Heart left ventricle (tissue), 16 donors: ENCODE measurements around the gene CBLB. TPM values are rescaled to one million over a fixed set of nuclear protein-coding genes. Genes with fewer than 3 reads are reported as not detected.

Experiments
- ATAC-seq, 4 donors: fragments of 200-7000 bp; cut with Tn5 transposase; one replicate each; pipeline ENCODE4 v1.9.1; 2020 to 2022; ENCODE audit warnings: moderate library complexity in 4 of 4, mild to moderate bottlenecking in 3 of 4, moderate number of reproducible peaks in 1 of 4
- DNase-seq, 5 donors: peaks; one replicate each; pipeline ENCODE4 v3.0.0-alpha.2; 2020
- H3K27ac ChIP-seq, 12 donors: fragments of 200-600 bp; sonication (generic) in 4 of 12; one replicate each; pipeline versions ENCODE4 v1.5.0 to v1.8.0; 2016 to 2022; ENCODE audit warnings: mild to moderate bottlenecking in 2 of 12
- H3K27me3 ChIP-seq, 9 donors: fragments of 200-600 bp; sonication (generic) in 2 of 9; one replicate each; pipeline versions ENCODE4 v1.5.1 to v1.8.0; 2016 to 2022; ENCODE audit warnings: mild to moderate bottlenecking in 3 of 9
- H3K36me3 ChIP-seq, 9 donors: fragments of 200-600 bp; sonication (generic) in 2 of 9; one replicate each; pipeline versions ENCODE4 v1.5.0 to v1.8.0; 2018 to 2022; ENCODE audit warnings: mild to moderate bottlenecking in 2 of 9
- H3K4me1 ChIP-seq, 12 donors: fragments of 200-600 bp; sonication (generic) in 4 of 12; one replicate each; pipeline versions ENCODE4 v1.5.0 to v1.8.0; 2016 to 2022; ENCODE audit warnings: mild to moderate bottlenecking in 3 of 12
- H3K4me3 ChIP-seq, 12 donors: fragments of 200-600 bp; sonication (generic) in 4 of 12; one replicate each; pipeline versions ENCODE4 v1.5.0 to v1.8.0; 2017 to 2022; ENCODE audit warnings: mild to moderate bottlenecking in 9 of 12, moderate library complexity in 4 of 12
- H3K9me3 ChIP-seq, 12 donors: fragments of 200-600 bp; sonication (generic) in 4 of 12; one replicate each; pipeline versions ENCODE4 v1.5.0 to v1.8.0; 2016 to 2022; ENCODE audit warnings: mild to moderate bottlenecking in 1 of 12
- POLR2A ChIP-seq, 2 donors: fragments of 450-650 bp; IDR thresholded peaks; one replicate each; pipeline ENCODE4 v1.6.1; 2017; ENCODE audit warnings: antibody characterized with exemption in 2 of 2, mild to moderate bottlenecking in 2 of 2, moderate library complexity in 2 of 2
- WGBS, 4 donors: extraction: QIAGEN DNeasy Blood & Tissue Kit in 2 of 4; methylation state at CpG; one replicate each; pipeline versions ENCODE4 v1.1.5 to v1.1.7; 2013 to 2018; 5-methylcytosine and 5-hydroxymethylcytosine counted together
- intact Hi-C, 10 donors: fragments of 100-400 bp; cut with DNase I; formaldehyde crosslinking; loops; one replicate each; pipeline versions ENCODE4 v1.11.1 to v1.14.2; 2022
- polyA plus RNA-seq, 2 donors: library from polyadenylated mRNA; stranded (reverse); fragments of 200-250 nt; gene quantifications; one replicate each; pipeline ENCODE4 v1.2.3, GENCODE V29; 2013
- total RNA-seq, 9 donors: library from RNA; depleted of rRNA in 2 of 9; stranded (reverse); fragments of >200 nt in 2 of 9; fragmentation: NEBNext Ultra II Directional in 3 of 9; extraction: Animal tissue kit (Norgen Biotek cat#: 25700) in 3 of 9; gene quantifications; one replicate each; pipeline versions ENCODE4 v1.1.0 to v1.2.4, GENCODE V29; 2016 to 2023
- TF ChIP-seq, protein P1 (sequence below), 12 donors: fragments of 200-600 bp; sonication (generic) in 4 of 12; IDR thresholded peaks; one replicate each; pipeline versions ENCODE4 v1.5.0 to v1.8.0; 2018 to 2022; ENCODE audit warnings: antibody characterized with exemption in 12 of 12, mild to moderate bottlenecking in 5 of 12
- donor health status: ischemic (EF 13 %, LVEDD 7.1; RV severe dilation, severe dysfunction).
- donor health status: healthy with polysubstance abuse.
- donor health status: DM: no; HTN: yes; CAD: no.
- donor health status: DM: no; HTN: no; CAD: no.
- donor health status: ischemic (EF 25% LVEDD 6.9; RV normal size, moderate dysfunction).
- donor health status: ischemic (EF 25% LVEDD 5.7; RV mildly dilated, moderate dysfunction).
- donor health status: healthy.
- donor health status: DM: yes; HTN: yes; CAD: no.
- donor health status: ischemic (EF 35%, LVEDD 5.7; RV mildly dilated, moderate dysfunction).
- donor health status: nonischemic (EF 11% LVEDD 7.7; RV severe dilation, severe dysfunction).
- donor health status: DM: yes; HTN: yes; CAD: no.
- donor health status: PGD.
- donor health status: ischemic (EF 29% LVEDD 5.4; RV normal size, mild dysfunction).
- donor health status: nonischemic (EF 23%, LVEDD 6.1; RV moderate dilation, normal function).

CBLB gene
- total and polyA plus RNA-seq, 11 donors = 18.6 to 74.4 (median 42.3) TPM

DNA sequence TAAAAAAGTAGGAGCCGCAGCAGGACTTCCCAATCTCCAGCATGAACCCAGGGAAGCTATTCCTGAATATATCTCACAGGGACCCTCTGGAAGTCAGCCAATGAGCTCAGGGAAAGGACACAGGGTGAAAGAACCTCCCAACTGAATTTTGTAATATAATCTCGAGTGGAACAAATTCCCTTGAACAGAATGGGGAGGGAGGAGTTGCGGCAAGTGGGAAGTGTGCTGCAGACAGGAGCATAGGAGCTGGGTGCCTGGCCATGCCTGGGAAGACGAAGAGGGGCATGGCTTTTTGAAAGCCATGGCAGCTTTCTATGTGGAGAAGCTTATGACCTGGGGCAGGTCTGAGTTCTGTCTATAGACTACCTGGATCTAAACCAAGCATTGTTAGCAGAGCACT lies 98.4 kb downstream of the CBLB start:
- Histone ChIP-seq H3K27me3 (no peaks in the 10 kb centered on the region), H3K36me3 (peaks cover 0 to 2% (median 0%) of the 10 kb centered on the region in 9 donors), H3K4me3 (no peak overlapping the region), H3K4me1 (peaks cover 0 to 51% (median 22%) of the 10 kb centered on the region in 12 donors), H3K27ac (peak overlapping the region in 1 of 12 donors; percentile 3), H3K9me3 (no peaks in the 10 kb centered on the region)
- TF ChIP-seq, protein P1, sequence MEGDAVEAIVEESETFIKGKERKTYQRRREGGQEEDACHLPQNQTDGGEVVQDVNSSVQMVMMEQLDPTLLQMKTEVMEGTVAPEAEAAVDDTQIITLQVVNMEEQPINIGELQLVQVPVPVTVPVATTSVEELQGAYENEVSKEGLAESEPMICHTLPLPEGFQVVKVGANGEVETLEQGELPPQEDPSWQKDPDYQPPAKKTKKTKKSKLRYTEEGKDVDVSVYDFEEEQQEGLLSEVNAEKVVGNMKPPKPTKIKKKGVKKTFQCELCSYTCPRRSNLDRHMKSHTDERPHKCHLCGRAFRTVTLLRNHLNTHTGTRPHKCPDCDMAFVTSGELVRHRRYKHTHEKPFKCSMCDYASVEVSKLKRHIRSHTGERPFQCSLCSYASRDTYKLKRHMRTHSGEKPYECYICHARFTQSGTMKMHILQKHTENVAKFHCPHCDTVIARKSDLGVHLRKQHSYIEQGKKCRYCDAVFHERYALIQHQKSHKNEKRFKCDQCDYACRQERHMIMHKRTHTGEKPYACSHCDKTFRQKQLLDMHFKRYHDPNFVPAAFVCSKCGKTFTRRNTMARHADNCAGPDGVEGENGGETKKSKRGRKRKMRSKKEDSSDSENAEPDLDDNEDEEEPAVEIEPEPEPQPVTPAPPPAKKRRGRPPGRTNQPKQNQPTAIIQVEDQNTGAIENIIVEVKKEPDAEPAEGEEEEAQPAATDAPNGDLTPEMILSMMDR (IDR thresholded peaks at IDR 0.05) = no peak
- TF ChIP-seq POLR2A (IDR thresholded peaks at IDR 0.05) = no peak
- intact Hi-C loops = no loop called here
- peak in 3 of 4 donors; percentile 28 to 62 (median 43) for ATAC-seq
- no peak for DNase-seq
- 62 to 68% (median 65%) methylated on average over 4 of the region's 4 CpGs for WGBS, 4 donors

DNA sequence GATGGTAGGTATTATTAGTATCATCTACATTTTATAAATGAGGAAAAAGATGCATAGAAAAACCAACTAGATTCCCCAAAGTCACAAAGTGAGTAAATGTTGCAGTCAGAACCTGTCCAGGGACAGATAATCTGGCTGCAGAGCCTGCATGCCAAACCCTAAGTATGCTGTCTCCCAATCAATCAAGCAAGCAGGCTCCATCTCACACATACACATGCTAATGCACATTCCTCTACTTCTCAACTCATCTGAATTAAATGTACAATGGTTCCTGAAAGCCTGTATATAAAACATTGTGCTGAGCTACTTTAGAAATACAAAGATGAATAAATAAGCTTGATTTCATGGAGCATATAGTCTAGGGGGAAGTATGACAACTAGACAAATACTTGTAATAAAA lies 101.0 kb downstream of the CBLB start:
- DNase-seq (no peak), ATAC-seq (peak in 1 of 4 donors; percentile 44)
- Histone ChIP-seq H3K4me3 (peak overlapping the region in 1 of 12 donors; percentile 6), H3K4me1 (peaks cover 0 to 53% (median 22%) of the 10 kb centered on the region in 12 donors), H3K27me3 (no peaks in the 10 kb centered on the region), H3K27ac (no peak overlapping the region), H3K36me3 (peaks cover 0 to 5% (median 0%) of the 10 kb centered on the region in 9 donors), H3K9me3 (peaks cover 0 to under 1% (median 0%) of the 10 kb centered on the region in 12 donors)
- no peak for TF ChIP-seq POLR2A (IDR thresholded peaks at IDR 0.05)
- TF ChIP-seq, protein P1 (IDR thresholded peaks at IDR 0.05) = no peak
- intact Hi-C loops = no loop called here

DNA sequence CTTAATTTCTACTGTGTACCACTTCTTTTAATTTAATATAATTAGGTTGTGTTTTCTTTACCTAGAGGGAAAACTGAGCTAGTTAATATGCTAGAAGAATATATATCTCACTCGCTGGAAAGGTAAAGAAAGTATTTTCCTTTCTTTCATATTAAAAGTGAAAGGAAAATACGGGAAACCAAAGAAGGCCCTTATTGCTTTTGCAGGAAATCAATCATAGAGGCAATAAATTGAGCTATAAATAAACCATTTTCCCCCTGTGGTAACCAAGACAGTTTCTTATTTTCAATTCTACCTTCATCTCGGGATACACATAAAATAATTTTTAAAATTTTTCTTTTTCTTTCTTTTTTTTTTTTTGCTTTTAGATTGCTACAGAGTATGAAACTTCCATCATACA lies 101.6 kb downstream of the CBLB start:
- TF ChIP-seq, protein P1 (IDR thresholded peaks at IDR 0.05) = no peak
- TF ChIP-seq POLR2A (IDR thresholded peaks at IDR 0.05) = no peak
- 58 to 71% (median 65%) methylated on average over 3 of the region's 3 CpGs for WGBS, 4 donors

GRCh38 chr3:105765308-105765639 lies 103.5 kb downstream of the CBLB start:
- H3K27ac ChIP-seq = peak overlapping the region in 1 of 12 donors; percentile 39
- peaks cover 0 to 14% (median 8%) of the 10 kb centered on the region in 9 donors for H3K36me3 ChIP-seq
- H3K4me1 ChIP-seq = peaks cover 0 to 42% (median 21%) of the 10 kb centered on the region in 12 donors
- no peak overlapping the region for H3K4me3 ChIP-seq
- no peak for TF ChIP-seq POLR2A (IDR thresholded peaks at IDR 0.05)
- TF ChIP-seq, protein P1 (IDR thresholded peaks at IDR 0.05) = no peak
- H3K9me3 ChIP-seq = peaks cover 0 to 11% (median 6%) of the 10 kb centered on the region in 12 donors
- ATAC-seq = no peak
- DNase-seq = no peak
- intact Hi-C loops = no loop called here
- no peaks in the 10 kb centered on the region for H3K27me3 ChIP-seq

More for the DNA sequence above, 101.6 kb downstream of the CBLB start:
- Histone ChIP-seq H3K27me3 (no peaks in the 10 kb centered on the region), H3K4me1 (peaks cover 0 to 53% (median 22%) of the 10 kb centered on the region in 12 donors), H3K27ac (no peak overlapping the region), H3K36me3 (peaks cover 0 to 9% (median 4%) of the 10 kb centered on the region in 9 donors), H3K4me3 (peak overlapping the region in 3 of 12 donors; percentile 3 to 9 (median 6)), H3K9me3 (peaks cover 0 to 6% (median 3%) of the 10 kb centered on the region in 12 donors)
- intact Hi-C loops = no loop called here
- DNase-seq (no peak), ATAC-seq (no peak)
